Measurements from ENCODE around the gene CHD9. TPM values are rescaled to one million over a fixed set of nuclear protein-coding genes. Genes with fewer than 3 reads are reported as not detected.

CHD9 gene
- total RNA-seq, 1 experiment from 2014 or later = 25.4 TPM

DNA sequence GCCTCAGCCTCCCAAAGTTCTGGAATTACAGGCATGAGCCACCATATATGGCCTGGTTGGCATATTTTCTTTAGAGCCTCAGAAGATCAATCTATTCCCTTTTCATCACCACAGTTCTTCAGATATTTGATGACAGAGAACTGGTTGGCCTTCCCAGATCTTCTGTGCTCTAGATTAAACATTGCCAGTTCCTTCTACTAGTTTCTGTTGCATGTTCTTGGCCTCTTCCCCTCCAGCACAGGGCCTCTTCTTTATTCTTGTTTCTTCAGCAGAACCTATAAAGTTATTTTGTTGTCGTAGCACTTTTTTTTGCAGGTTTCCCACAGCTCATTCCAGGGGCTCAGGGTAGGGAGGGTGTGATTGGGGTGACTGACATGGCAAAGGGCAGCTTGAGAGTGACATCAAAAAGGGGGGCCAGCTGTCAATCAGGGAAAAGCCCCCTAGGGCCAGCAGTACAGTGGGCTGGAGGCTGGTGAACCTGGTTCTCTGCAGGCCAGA lies 9.3 kb downstream of the CHD9 start:
- H3K4me1 ChIP-seq (ENCODE audit: control insufficient read depth, insufficient read depth, low read length) = no peaks in the 10 kb centered on the region
- CTCF ChIA-PET = no interaction called here
- intact Hi-C loops (cut with micrococcal nuclease; ENCODE audit: unreplicated experiment) = no loop called here

GRCh38 chr16:53065461-53066061 lies 10.8 kb downstream of the CHD9 start:
- no peak overlapping the region for H3K27ac ChIP-seq (ENCODE audit: low read length)
- intact Hi-C loops (cut with micrococcal nuclease; ENCODE audit: unreplicated experiment) (no loop called here), in situ Hi-C loops (cut with HindIII; ENCODE audit: low pct_unique_long_range_greater_than_20kb, low sequenced_read_pairs) (no loop called here)
- no TSS peak for BruUV-seq (replicated peaks)
- DNase-seq (ENCODE audit: low read depth, low spot score) (no peak), ATAC-seq (no peak)
- TF ChIP-seq, protein P1, sequence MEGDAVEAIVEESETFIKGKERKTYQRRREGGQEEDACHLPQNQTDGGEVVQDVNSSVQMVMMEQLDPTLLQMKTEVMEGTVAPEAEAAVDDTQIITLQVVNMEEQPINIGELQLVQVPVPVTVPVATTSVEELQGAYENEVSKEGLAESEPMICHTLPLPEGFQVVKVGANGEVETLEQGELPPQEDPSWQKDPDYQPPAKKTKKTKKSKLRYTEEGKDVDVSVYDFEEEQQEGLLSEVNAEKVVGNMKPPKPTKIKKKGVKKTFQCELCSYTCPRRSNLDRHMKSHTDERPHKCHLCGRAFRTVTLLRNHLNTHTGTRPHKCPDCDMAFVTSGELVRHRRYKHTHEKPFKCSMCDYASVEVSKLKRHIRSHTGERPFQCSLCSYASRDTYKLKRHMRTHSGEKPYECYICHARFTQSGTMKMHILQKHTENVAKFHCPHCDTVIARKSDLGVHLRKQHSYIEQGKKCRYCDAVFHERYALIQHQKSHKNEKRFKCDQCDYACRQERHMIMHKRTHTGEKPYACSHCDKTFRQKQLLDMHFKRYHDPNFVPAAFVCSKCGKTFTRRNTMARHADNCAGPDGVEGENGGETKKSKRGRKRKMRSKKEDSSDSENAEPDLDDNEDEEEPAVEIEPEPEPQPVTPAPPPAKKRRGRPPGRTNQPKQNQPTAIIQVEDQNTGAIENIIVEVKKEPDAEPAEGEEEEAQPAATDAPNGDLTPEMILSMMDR (IDR thresholded peaks at IDR 0.05) = no peak
- TF ChIP-seq REST (IDR thresholded peaks at IDR 0.05; ENCODE audit: insufficient read depth in 1 of 2, low read depth in 2 of 2, low read length in 1 of 2) (no peak), POLR2AphosphoS5 (IDR thresholded peaks at IDR 0.05; ENCODE audit: low read depth, low read length) (no peak), TCF7L2 (IDR thresholded peaks at IDR 0.05; ENCODE audit: low read depth, low read length) (no peak), SIN3A (IDR thresholded peaks at IDR 0.05; ENCODE audit: borderline replicate concordance, insufficient read depth, low read depth, low read length) (no peak)
- H3K4me3 ChIP-seq (ENCODE audit: low read depth in 2 of 2, low read length in 2 of 2) = no peak overlapping the region
- CTCF ChIA-PET = no interaction called here
- POLR2A ChIA-PET = no interaction called here
- no peaks in the 10 kb centered on the region for H3K9me3 ChIP-seq (ENCODE audit: control insufficient read depth, insufficient read depth, low read depth, low read length)
- no peaks in the 10 kb centered on the region for H3K36me3 ChIP-seq (ENCODE audit: control insufficient read depth, insufficient read depth, low read length)
- H3K27me3 ChIP-seq (ENCODE audit: control insufficient read depth, insufficient read depth, low read length) = no peaks in the 10 kb centered on the region
- H3K4me1 ChIP-seq (ENCODE audit: control insufficient read depth, insufficient read depth, low read length) = no peaks in the 10 kb centered on the region

More for the DNA sequence above, 9.3 kb downstream of the CHD9 start:
- in situ Hi-C loops (cut with HindIII; ENCODE audit: low pct_unique_long_range_greater_than_20kb, low sequenced_read_pairs) = no loop called here
- TF ChIP-seq SIN3A (IDR thresholded peaks at IDR 0.05; ENCODE audit: borderline replicate concordance, insufficient read depth, low read depth, low read length) = no peak
- TF ChIP-seq, protein P1 (IDR thresholded peaks at IDR 0.05) = no peak
- no peak for TF ChIP-seq REST (IDR thresholded peaks at IDR 0.05; ENCODE audit: insufficient read depth in 1 of 2, low read depth in 2 of 2, low read length in 1 of 2)
- TF ChIP-seq POLR2AphosphoS5 (IDR thresholded peaks at IDR 0.05; ENCODE audit: low read depth, low read length) = no peak
- no peak for TF ChIP-seq TCF7L2 (IDR thresholded peaks at IDR 0.05; ENCODE audit: low read depth, low read length)
- DNase-seq (ENCODE audit: low read depth, low spot score) (no peak), ATAC-seq (no peak)
- Histone ChIP-seq H3K9me3 (ENCODE audit: control insufficient read depth, insufficient read depth, low read depth, low read length) (no peaks in the 10 kb centered on the region), H3K4me3 (ENCODE audit: low read depth in 2 of 2, low read length in 2 of 2) (no peak overlapping the region), H3K27me3 (ENCODE audit: control insufficient read depth, insufficient read depth, low read length) (no peaks in the 10 kb centered on the region), H3K27ac (ENCODE audit: low read length) (no peak overlapping the region), H3K36me3 (ENCODE audit: control insufficient read depth, insufficient read depth, low read length) (no peaks in the 10 kb centered on the region)
- POLR2A ChIA-PET = no interaction called here
- no TSS peak for BruUV-seq (replicated peaks)
